ENCODE measurements around the gene MYLK2.
A peak's percentile ranks its signal among the peaks of the same experiment; 100 is the strongest.

The MYLK2 gene

DNA sequence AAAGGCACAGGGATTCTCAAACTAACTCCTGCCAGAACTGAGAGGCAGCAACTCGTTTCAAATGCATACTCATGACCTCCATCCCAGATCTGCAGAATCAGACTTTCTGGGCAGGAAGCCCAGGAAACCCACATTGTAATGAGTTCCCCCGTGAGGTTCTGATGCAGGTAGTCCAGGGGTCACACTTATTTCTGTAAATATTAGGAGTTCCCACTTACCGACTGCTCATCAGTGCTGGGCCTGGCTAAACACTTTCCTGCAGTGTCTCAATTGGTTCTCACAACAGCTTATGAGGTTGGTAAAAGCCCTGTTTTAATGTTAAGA, 39.6 kb downstream of the MYLK2 start:
- DNase-seq = no peak

DNA sequence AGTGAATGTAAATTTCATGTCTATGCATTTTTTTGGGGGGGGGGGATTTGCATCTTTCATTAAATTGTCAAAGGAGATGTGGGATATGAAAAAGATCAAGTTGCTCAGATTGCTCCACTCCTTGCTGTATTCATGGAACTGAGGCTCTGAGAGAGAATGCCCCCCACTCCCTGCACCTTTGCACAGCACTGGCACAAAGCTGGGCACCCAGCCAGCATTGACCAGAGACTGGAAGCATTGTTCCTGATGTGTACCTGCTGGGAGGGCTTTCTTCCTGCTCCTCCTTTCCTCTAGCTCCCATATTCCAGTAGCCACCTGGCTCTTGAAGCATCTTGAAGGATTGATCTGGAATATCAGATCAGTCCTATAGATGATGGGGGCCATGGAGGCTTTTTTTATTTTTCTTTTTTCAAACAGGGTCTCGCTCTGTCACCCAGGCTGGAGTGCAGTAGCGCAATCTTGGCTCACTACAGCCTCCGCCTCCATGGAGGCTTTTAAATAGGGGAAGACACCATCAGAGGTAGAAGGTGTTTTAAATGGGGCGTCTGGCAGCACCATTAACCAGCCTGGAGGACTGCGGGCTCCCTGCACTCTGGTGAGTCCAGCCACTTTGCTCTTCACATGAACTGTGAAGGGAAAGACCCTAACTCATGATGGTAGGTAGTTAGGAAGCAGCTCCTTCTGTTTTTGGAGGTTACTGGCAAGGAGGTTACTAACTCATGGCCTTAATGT, 40.3 kb downstream of the MYLK2 start:
- DNase-seq = no peak

DNA sequence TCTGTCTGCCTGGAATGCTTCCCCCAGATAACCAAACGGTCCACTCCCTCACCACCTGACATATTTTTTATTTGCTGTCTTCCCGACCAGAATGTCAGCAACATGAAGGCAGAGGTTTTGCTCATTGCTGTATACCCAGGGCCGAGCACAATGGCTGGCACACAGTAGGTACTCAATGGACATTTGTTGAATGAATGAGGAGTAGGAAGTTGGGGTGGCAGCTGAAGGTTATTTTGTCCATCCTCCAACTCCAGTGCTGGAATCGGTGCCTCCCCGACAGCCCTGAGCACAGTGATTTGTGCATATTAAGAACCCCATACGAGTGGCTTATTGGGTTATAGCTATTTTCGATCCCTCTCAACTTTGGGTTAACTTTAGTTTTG, 40.8 kb downstream of the MYLK2 start:
- no peak for DNase-seq

DNA sequence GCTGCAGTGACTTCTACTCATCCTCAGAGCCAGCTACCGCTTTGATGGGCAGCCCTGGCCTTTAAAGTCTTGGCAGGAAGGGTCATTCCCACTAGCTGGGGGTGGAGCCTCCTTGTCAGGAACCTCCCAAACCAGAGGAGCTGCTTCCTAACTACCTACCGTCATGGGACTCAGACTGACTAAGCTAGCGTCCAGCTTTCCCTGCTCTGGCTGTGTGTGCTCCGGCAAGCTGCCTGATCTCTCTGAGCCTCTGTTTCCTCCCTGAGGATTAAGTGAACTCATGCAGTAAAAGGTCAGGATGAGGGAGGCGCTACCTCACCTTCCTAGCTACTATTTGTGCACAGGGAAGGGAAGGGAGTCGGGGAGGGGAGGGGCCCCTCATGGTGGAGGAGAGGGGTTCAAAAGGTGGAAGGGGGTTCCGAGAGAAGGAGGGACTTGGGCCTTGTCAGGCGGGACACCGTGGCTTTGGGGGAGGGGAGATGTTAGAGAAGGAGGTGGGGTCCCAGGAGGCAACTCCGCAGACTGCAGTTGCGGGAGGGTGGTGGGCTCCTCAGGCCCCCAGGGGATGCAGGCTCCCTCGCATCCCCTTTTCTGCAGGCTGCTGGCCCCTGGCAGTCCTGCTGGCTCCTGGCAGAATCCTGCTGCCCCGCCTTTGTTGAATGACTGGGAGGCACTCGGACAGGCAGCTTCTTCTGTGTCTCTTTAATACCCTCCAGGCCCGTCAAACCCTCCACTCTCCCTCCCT, 41.4 kb downstream of the MYLK2 start:
- DNase-seq = peak; percentile 15

DNA sequence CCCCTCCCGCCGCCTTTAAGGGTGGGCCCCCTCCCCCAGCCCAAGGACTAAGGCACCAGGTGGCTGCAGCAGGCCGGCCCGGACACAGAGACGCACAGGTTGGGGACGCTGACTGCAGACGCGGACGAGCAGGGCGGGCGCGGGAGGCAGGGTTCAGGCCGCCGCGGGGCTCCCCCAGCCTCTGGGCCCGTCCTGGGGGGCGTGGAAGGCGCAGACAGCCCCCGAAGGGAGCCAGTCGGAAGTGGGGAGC, 41.9 kb downstream of the MYLK2 start:
- DNase-seq = peak; percentile 40

DNA sequence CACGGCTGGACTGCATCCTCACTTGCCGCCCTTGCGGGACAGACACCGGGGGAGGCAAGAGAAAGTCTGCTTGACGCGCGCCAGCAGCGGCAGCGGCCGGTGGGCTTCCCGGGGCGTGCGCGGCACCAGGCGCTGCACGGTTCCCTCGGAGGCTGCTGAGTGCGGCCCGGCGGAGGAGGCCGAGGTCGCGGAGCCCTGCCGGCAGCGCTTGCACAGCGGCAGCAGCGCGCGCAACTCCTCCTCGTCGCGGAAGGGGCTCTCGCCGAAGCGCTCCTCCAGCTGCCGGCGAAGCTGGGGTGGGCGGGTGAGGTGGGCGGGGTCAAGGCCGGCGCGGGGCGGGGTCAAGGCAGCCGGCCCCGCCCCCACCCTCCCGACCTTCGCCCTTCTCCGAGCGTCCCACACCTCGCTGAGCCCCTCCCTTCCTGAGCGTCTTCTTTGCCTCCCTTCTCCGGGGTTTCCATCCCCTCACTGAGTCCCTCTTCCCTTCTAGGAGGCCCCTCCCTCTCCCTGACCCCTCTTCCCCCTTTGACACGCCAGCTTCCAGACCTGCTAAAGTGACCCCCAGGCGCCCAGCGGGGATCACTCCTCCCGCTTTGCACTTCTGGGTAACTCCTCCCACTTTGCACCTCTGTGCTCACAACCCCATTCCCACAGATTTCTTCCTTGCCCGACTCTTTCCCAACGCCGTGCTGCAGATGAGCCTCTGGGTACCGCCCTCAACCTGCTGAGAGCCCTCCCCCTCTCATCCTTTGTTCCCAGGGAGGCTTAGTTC, 42.4 kb downstream of the MYLK2 start:
- peak; percentile 76 for DNase-seq

DNA sequence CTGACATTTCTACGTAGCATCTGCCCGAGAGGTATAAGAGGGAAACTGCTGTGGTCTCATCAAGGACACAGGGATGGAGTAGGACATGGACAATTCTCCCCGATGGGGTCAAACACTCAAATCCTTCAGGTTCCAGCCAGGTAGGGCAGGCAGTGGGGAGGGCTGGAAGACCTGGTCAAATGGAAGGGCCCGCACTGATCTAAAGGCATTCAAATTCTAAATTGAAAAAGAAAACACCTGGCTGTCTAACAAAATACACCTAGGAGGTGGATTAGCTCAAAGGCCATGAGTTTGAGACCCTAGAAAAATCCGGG, 43.0 kb downstream of the MYLK2 start:
- DNase-seq = no peak

DNA sequence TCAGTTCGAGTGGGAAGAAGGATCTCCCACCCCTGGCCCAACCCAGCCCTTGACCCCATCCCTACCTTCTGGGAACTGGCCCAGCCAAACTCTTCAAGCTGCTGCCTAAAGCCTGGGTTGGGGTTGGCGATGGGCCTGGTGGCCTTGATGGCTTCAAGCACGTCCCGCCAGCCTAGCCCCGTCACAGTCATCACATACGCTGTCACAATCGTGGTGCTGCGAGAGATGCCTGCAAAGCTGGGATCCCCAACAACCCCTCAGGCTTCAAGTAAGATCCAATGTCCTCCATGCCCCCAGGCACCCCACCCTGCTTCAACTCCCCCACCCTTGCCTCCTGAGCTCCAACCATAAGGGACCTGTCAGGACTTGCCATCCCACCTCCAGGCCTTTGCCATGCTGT, 43.4 kb downstream of the MYLK2 start:
- DNase-seq = no peak

DNA sequence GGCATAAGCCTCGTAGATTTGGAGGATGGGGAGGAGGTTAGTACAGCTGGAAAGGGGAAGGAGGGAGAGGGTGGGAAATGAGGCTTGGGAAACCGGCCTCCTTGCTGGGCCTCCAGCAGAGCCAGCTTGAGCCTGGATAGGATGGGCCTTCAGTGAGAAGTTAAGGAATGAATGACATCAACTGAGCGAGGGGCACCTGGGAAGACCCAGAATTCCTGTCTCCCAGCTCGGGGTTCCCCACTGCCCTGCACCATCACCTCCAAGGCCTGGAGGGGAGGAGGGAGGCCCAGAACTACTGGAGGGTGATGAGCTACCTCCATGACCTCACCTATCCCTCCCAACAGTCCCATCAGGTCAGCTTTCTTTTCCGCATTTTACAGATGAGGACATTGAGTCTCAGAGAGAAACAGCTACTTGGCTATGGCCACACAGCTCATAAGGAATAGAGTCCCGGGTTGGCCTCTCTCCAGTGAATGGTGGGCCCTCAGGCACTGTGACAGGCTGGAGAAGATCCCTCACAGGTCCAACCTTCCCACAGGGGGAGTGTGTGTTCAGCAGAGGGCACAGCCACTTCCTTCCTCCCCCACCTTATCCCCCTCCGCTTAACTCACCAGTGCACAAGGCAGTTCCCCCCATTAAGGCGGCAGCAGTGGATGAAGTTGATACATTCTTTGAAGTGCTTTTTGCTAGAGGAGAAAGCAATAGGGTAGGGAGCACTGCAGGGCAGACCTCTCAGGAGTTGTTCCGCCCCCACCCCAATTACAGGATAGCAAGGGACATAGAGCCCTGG, 44.3 kb downstream of the MYLK2 start:
- no peak for DNase-seq

DNA sequence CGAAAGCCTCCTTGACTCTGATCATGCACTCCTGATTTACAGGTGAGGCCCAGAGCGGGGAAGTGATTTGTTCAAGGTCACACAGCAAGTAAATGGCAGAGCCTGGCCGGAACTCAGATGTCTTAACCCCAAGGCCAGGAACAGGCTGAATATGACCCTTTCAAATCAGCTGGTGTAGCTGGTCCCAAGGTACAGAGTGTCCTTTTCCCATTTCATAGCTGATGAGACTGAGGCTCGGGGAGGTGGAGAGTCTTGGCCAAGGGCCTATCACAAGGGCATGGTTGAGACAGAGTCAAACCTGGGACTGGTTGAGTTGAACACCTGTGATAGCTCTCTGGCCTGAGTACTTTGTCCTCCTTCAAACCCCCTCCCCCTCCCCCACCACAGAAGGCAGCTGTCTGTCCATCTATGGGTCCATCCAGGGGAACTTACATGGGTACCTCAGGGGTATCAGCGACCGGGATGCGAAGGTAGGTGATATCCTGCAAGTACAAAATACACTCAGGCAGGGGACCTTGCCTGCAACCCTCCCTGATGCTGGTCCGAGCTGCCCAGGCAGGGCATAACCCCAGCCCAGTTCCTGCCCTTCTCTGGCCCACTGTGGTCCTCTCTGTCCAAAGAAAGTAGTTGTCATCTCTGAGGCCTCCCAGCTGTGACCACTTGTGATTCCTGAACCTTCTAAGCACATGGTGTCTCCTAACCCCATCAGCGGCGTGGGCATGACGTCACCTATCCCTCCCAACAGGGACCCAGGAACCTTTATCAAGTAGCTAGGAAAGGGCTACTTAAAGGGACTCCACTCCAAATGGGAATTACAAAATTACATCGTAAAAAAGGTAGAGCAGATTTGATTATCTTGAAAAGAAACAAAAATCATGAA, 45.6 kb downstream of the MYLK2 start:
- no peak for DNase-seq

DNA sequence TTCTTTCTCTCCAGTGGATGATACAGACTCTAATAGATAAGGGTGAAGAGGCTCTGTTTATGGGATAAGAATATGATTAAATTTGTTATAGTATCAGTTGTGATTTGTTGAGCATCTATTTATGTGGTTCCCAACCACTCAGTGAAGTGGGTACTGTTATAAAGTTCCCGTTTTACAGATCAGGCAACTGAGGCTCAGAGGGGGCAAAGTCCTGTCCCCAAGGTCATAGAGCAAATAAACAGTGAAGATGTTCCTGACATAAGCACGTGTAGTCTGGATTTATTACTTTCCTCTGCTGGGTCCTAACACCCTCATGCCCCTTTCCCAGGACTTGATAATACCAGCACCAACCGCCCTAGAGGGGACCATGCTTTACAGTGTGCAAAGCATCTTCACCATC, 47.1 kb downstream of the MYLK2 start:
- DNase-seq = no peak

DNA sequence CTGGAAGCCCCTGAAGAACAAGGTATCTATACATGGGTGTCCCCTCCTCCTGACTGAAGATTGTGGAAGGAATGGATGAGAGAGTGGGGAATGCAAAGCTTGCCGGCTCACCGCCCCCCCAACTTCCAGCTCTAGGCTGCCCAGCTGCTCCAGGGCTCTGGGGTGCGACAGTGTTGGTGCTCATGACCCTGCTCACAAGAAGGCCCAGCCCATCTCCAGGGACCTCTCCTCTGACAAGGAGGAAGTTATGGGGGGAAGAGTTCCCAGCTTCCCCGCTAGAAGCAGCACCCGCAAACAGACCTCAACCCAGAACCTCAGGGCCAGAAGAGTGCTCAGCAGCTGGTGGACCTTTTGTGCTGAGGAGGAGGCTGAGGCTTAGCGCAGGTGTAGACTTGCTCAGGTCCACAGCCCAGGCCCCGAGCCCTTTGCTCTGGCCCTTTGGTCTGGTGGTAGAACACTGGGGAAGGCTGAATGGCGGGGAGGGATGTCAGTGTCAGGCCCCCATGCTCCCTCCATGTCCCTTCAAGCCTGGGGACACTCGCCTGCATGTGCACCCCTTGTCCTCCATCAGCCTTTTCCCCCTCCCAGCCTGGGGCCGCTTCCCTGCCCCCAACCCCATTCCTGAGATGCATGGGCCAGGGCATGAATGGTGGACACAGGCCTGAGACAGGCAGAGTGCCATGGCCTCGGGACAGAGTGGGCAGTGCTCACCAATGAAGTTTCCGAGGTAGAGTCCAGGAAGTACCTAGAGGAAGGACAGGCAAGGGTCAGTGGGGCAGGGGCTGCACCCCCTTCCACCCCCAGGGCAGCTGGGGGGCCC, 49.9 kb downstream of the MYLK2 start:
- DNase-seq = no peak

DNA sequence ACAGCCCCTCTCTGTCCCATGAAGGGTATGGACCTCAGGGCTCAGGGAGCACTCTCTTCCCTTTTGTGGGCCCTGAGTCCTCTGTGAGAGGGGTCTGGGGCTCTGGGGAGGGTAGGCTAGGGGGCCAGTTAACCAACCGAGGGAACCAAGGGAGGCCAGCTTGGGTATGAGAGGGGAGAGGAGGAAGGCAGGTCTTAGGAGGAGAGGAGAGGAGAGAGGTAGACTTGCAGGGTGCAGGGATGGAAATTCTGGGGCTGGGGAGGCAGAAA, 50.5 kb downstream of the MYLK2 start:
- no peak for DNase-seq

DNA sequence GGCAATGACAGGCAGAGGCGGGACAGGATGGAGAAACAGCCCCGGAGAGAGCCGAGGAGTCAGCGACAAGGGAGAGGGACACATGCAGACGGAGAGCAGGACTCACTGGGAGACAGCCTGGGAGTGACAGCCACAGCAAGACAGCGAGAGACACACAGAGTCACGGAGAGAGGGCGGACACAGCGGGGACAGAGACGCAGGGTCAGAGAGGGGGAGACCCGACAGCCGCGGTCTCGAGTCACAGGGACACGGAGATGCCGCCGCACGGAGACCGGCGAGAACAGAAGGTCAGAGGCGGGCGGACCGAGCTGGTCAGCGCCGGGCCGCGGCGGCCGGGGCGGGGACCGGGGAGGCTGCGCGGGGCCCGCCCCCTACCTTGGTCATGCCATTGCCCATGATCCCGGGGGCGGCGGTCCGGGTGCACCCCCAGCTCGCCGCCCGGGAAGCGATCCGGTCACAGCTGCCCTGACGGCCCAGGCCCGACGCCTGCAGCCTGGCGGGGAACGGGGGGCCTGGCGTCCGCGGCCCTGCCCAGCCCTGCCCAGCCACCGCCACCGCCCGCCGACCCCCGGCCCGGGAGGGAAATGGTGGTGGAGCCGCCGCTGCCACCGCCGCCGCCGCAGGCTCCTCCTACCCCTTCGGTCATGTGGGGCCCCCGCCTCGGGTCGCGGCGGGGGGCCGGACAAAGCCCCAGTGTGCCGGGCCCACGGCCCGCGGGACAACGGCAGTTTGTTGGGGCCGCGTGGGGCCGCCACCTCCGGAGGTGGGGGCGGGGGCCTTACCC, 51.0 kb downstream of the MYLK2 start, which contains the start of the genes DUSP15 and TTLL9:
Gene DUSP15 (minus strand): TSS at position 586 of the 784 bp plus-strand sequence. CDS start 190 bp downstream, at position 396.
Gene TTLL9 (plus strand): TSS at position 693 of the 784 bp plus-strand sequence. CDS start 493 bp downstream, outside the sequence.
- peak; percentile 23 for DNase-seq

DNA sequence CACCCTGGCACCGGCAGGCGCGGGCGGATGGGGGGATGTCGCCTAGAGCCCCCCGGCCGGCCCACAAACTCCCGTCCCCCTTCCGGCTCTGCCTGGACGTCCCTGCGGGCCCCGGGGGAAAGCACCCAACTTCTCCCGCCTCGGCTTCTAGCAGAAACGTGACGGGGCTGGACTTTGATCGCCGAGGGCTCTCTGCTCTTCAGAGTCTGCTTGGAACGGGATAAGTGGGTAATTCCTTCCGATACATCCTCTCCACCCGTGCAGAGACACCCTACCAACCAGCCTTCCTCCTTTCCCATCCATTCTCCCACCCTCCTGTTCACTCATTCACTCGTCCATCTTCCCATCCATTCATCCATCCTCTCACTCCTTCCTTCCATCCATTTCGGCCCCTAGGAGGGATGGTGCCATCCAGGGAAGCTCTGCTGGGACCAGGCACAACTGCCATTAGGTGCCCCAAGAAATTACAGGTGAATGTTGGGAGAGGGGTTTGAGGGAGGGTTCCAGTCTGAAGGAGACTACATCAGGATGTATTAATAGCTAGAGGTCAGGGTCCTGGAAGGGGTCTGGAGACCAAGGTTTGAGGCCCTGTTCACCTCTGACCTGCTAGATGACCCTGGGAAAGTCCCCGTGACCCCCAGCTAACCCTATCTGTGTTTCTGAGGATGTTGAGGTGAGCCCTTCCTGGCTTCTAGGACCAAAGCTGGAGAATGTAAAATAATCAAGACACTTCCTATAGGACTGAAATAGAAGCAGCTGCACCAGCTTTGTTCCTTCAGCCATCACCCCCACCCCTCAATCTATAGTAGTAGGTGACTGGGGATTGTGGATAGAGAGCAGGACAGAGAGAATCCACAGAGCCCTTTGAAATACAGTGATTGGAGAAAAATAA, 51.8 kb downstream of the MYLK2 start:
- DNase-seq = no peak

DNA sequence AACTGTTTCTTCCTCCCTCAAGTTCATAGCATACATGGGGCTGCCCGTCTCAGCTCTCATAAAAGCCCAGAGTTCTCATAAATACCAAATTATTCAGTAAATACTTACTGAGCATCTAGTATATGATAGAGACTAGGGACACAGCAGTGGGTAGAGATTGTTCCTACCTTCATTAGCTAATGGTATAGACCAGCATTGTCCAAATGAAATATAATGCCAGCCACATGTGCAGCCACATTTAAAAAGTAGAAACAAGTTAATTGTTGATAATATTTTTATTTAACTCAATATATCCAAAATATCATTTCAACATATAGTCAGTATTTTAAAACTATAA, 52.4 kb downstream of the MYLK2 start:
- DNase-seq = no peak

DNA sequence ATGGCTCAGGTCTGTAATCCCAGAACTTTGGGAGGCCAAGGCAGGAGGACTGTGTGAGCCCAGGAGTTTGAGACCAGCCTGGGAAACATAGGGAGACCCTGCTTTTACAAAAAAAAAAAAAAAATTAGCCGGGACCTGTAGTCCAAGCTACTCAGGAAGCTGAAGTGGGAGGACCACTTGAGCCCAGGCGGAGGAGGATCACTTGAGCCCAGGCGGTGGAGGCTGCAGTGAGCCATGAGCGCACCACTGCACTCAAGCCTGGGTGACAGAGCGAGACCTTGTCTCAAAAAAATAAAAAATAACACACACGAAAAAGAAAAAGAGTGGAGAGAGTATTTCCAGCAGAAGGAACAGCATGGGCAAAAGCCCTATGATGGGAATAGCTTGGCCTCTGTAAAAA, 53.2 kb downstream of the MYLK2 start:
- DNase-seq = peak; percentile 32

DNA sequence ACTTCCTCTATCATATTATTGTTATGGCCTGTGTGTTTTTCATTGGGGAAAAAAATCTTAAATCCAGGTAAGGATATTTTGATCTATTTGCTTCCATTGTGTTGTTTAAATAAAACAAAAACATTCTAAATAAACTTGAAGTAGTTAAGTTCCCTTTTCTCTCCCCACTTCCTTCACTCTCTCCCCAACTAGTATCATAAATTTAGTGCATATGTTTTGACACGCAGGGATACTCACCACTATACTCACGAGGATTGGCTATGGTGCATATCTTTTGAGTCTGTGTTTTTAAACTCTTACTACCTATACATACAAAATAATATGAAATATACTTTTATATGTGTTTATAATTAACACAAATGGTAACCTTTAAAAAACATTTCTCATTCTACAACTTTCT, 56.5 kb downstream of the MYLK2 start:
- no peak for DNase-seq

DNA sequence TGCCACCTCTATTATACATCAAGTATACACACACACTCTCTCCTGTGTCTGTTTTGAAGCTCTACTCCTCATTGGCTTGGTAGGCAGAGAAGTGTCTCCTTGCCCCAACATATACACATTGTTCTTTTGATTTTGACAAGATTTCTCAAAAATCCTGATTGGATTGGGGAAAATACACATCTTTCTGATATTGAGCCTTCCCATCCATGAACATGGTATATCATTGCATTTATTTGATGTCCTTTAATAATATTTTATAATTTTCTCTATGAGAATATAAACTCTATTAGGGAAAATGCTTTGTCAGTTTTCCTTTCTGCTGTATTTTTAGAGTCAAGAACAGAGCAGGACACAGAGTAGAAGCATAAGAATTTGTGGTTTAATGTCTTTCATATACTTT, 58.5 kb downstream of the MYLK2 start:
- no peak for DNase-seq
